Type B pancreatic cell (in vitro differentiated cells): ENCODE measurements around the gene MRGPRE. TPM values are rescaled to one million over a fixed set of nuclear protein-coding genes. Genes with fewer than 3 reads are reported as not detected.

Experiments
- DNase-seq: peaks from one replicate; pipeline ENCODE4 v3.0.0; 2021; ENCODE audit warnings: mixed read lengths; ENCODE audit not compliant: unreplicated experiment; ENCODE audit errors: extremely low spot score
- H3K27ac Mint-ChIP-seq: 2 replicates; pipeline ENCODE4 v1.8.0; 2021; ENCODE audit warnings: mild to moderate bottlenecking, mixed read lengths
- H3K27me3 Mint-ChIP-seq: 2 replicates; pipeline ENCODE4 v1.8.0; 2021; ENCODE audit warnings: mixed read lengths
- H3K36me3 Mint-ChIP-seq: 2 replicates; pipeline ENCODE4 v1.8.0; 2021; ENCODE audit warnings: mixed read lengths
- H3K4me1 Mint-ChIP-seq: one replicate; pipeline ENCODE4 v1.8.0; 2021; ENCODE audit warnings: mixed read lengths; ENCODE audit not compliant: unreplicated experiment
- H3K4me3 Mint-ChIP-seq: 2 replicates; pipeline ENCODE4 v1.8.0; 2021; ENCODE audit warnings: mild to moderate bottlenecking, mixed read lengths
- H3K9me3 Mint-ChIP-seq: 2 replicates; pipeline ENCODE4 v1.8.0; 2021; ENCODE audit warnings: mixed read lengths
- total RNA-seq: library from RNA; stranded (reverse); gene quantifications from 2 replicates; pipeline ENCODE4 v1.2.1, GENCODE V29; 2021; ENCODE audit warnings: low replicate concordance
- TF ChIP-seq, protein P1 (sequence below): fragments of 200-600 bp; sonication (generic); conservative IDR thresholded peaks from 2 replicates; pipeline ENCODE4 v1.5.0; 2021; ENCODE audit warnings: antibody characterized with exemption, mild to moderate bottlenecking

The MRGPRE gene
- total RNA-seq, 1 donor from 2014 or later, result not detected

GRCh38 chr11:3186166-3186953 lies 45.9 kb downstream of the MRGPRE start:
- Mint-ChIP-seq H3K9me3 (no peaks in the 10 kb centered on the region), H3K27ac (no peak overlapping the region), H3K36me3 (no peaks in the 10 kb centered on the region), H3K4me3 (no peak overlapping the region), H3K27me3 (peaks cover 18% of the 10 kb centered on the region), H3K4me1 (peaks cover 4% of the 10 kb centered on the region)
- no peak for DNase-seq
- TF ChIP-seq, protein P1, sequence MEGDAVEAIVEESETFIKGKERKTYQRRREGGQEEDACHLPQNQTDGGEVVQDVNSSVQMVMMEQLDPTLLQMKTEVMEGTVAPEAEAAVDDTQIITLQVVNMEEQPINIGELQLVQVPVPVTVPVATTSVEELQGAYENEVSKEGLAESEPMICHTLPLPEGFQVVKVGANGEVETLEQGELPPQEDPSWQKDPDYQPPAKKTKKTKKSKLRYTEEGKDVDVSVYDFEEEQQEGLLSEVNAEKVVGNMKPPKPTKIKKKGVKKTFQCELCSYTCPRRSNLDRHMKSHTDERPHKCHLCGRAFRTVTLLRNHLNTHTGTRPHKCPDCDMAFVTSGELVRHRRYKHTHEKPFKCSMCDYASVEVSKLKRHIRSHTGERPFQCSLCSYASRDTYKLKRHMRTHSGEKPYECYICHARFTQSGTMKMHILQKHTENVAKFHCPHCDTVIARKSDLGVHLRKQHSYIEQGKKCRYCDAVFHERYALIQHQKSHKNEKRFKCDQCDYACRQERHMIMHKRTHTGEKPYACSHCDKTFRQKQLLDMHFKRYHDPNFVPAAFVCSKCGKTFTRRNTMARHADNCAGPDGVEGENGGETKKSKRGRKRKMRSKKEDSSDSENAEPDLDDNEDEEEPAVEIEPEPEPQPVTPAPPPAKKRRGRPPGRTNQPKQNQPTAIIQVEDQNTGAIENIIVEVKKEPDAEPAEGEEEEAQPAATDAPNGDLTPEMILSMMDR, result no peak

- Mint-ChIP-seq H3K36me3 (no peaks in the 10 kb centered on the region), H3K9me3 (peaks cover 4% of the 10 kb centered on the region), H3K27me3 (peaks cover 18% of the 10 kb centered on the region), H3K27ac (no peak overlapping the region), H3K4me1 (peaks cover under 1% of the 10 kb centered on the region), H3K4me3 (no peak overlapping the region)
- DNase-seq, result no peak
- TF ChIP-seq, protein P1, result no peak
Measured at GRCh38 chr11:3184732-3185347, 47.4 kb downstream of the MRGPRE start.

DNA sequence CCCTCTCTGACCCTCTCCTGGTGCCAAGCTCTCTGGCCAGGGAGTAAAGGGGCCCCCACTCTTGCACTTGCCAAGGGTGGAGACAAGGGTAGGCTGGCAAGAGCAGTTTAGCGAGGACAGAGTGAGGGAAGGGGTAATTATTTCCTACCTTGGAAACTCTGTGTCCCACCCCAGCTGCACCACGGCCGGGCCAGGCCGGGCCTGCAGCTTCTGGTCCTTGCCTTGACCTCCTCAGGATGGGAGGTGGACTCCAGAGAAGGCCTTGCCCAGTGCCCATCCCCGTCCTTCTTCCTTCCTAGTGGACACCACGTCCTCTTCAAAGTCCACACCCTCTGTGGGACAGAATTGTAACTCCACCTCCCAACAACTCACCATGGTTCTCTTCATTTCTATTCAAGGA lies 48.7 kb downstream of the MRGPRE start:
- H3K4me3 Mint-ChIP-seq, result no peak overlapping the region
- peaks cover 18% of the 10 kb centered on the region for H3K27me3 Mint-ChIP-seq
- H3K27ac Mint-ChIP-seq, result no peak overlapping the region
- H3K9me3 Mint-ChIP-seq, result peaks cover 6% of the 10 kb centered on the region
- TF ChIP-seq, protein P1, result no peak
- DNase-seq, result no peak
- no peaks in the 10 kb centered on the region for H3K4me1 Mint-ChIP-seq
- H3K36me3 Mint-ChIP-seq, result no peaks in the 10 kb centered on the region

DNA sequence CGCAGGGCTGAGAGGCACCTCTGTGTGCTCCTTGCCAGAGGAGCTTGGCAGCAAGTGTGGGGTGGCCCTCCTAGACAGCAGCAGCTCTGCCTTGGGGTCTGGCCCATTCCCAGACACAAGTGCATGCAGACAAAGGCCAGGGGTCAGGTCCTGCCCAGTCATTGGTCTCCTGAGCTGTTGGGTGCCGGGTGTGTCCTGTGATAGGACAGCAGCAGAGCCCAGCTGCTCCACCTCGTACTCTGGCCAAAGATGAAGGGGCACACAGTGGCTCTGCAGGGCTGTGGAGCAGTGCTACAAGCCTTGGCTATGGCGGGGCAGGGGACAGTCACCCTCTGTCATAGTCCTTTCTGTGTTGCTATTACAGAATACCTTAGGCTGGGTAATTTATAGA lies 49.8 kb downstream of the MRGPRE start:
- H3K36me3 Mint-ChIP-seq, result no peaks in the 10 kb centered on the region
- H3K4me1 Mint-ChIP-seq, result no peaks in the 10 kb centered on the region
- H3K4me3 Mint-ChIP-seq, result no peak overlapping the region
- no peak for DNase-seq
- H3K27me3 Mint-ChIP-seq, result peaks cover 11% of the 10 kb centered on the region
- H3K27ac Mint-ChIP-seq, result no peak overlapping the region
- TF ChIP-seq, protein P1, result no peak
- peaks cover 6% of the 10 kb centered on the region for H3K9me3 Mint-ChIP-seq

GRCh38 chr11:3181725-3182461 lies 50.3 kb downstream of the MRGPRE start:
- Mint-ChIP-seq H3K4me3 (no peak overlapping the region), H3K36me3 (no peaks in the 10 kb centered on the region), H3K4me1 (no peaks in the 10 kb centered on the region), H3K27me3 (peaks cover 11% of the 10 kb centered on the region), H3K9me3 (peaks cover 8% of the 10 kb centered on the region), H3K27ac (no peak overlapping the region)
- no peak for DNase-seq
- TF ChIP-seq, protein P1, result no peak
